K562 (cell line): ENCODE measurements around the gene VHLL. TPM values are rescaled to one million over a fixed set of nuclear protein-coding genes. Genes with fewer than 3 reads are reported as not detected.
A peak's percentile ranks its signal among the peaks of the same experiment; 100 is the strongest.

Experiments used
- ATAC-seq: fragments of 200-7000 bp; cut with Tn5 transposase; 3 replicates; pipeline ENCODE4 v1.9.1; 2020; ENCODE audit warnings: moderate library complexity
- BruUV-seq: library from RNA; stranded (reverse); fragments of 400-500 nt; replicated peaks from 2 replicates; lab custom pipeline; 2021; lab: Mats Ljungman, UMichigan
- CTCF ChIA-PET: fragments of 300-600 bp; formaldehyde crosslinking; extraction: SDS; loops from one replicate; lab custom pipeline; 2021; ENCODE audit warnings: low intra/inter-chr PET ratio; lab: Yijun Ruan, JAX
- POLR2A ChIA-PET: fragments of 300-600, 350-650 bp; sonication (Branson Sonifier 250); formaldehyde crosslinking; extraction: SDS; loops from one replicate; lab custom pipeline; 2021; ENCODE audit warnings: antibody characterized with exemption, inconsistent platforms; lab: Yijun Ruan, JAX
- DNase-seq, 4 experiments: peaks; one replicate each; pipeline versions ENCODE4 v3.0.0 to v3.0.0-alpha.2; 2011 to 2018; ENCODE audit warnings: low spot score in 3 of 4, mixed read lengths in 3 of 4; ENCODE audit errors: extremely low read depth in 1 of 4
- FAIRE-seq: peaks from 2 replicates; lab custom pipeline; 2011; peaks lifted over from hg19 to GRCh38; lab: Jason Lieb, UNC
- H2AFZ ChIP-seq: 2 replicates; pipeline ENCODE4 v1.6.0; 2011; ENCODE audit warnings: low read depth, low read length, control low read depth, inconsistent platforms
- H3K27ac ChIP-seq: fragments of 200-600 bp; 3 replicates; pipeline ENCODE4 v1.8.0; 2011; ENCODE audit warnings: low read depth, mild to moderate bottlenecking, control low read depth, inconsistent platforms, low read length, moderate library complexity, mixed read lengths; ENCODE audit errors: extremely low read depth
- H3K27me3 ChIP-seq, 2 experiments: fragments of 300-600 bp in 1 of 2; 2 replicates in 1 of 2; 3 replicates in 1 of 2; pipeline versions ENCODE4 v1.6.0 to v1.8.0; 2011; ENCODE audit warnings: inconsistent platforms in 2 of 2, low read length in 2 of 2, mild to moderate bottlenecking in 1 of 2, mixed read lengths in 1 of 2, moderate library complexity in 1 of 2; ENCODE audit not compliant: control insufficient read depth in 2 of 2, insufficient read depth in 2 of 2
- H3K36me3 ChIP-seq: fragments of 300-600 bp; 3 replicates; pipeline ENCODE4 v1.8.0; 2011; ENCODE audit warnings: mild to moderate bottlenecking, low read length, inconsistent platforms; ENCODE audit not compliant: control insufficient read depth, insufficient read depth
- H3K4me1 ChIP-seq, 2 experiments: fragments of 200-600 bp in 1 of 2; replicated peaks in 1 of 2; 2 replicates in 1 of 2; 3 replicates in 1 of 2; pipeline versions ENCODE4 v1.5.1 to v1.8.0; 2011; ENCODE audit warnings: inconsistent platforms in 2 of 2, low read length in 2 of 2, mild to moderate bottlenecking in 1 of 2, mixed read lengths in 1 of 2, moderate library complexity in 1 of 2; ENCODE audit not compliant: control insufficient read depth in 2 of 2, insufficient read depth in 2 of 2
- H3K4me2 ChIP-seq: 2 replicates; pipeline ENCODE4 v1.6.1; 2011; ENCODE audit warnings: low read length, control low read depth, inconsistent platforms, mixed read lengths; ENCODE audit not compliant: insufficient read depth
- H3K4me3 ChIP-seq: fragments of 200-600 bp; sonication (generic), shearing (Covaris generic); 2 replicates; pipeline ENCODE4 v1.5.1; 2016; ENCODE audit warnings: control low read depth, inconsistent platforms
- H3K79me2 ChIP-seq: fragments of 200-600 bp; 3 replicates; pipeline ENCODE4 v1.8.0; 2011; ENCODE audit warnings: low read length, inconsistent platforms; ENCODE audit not compliant: control insufficient read depth, insufficient read depth
- H3K9ac ChIP-seq, 2 experiments: 2 replicates each; pipeline versions ENCODE4 v1.6.0 to v1.6.1; 2011; ENCODE audit warnings: low read depth in 2 of 2, low read length in 2 of 2, control low read depth in 1 of 2, inconsistent platforms in 1 of 2, mild to moderate bottlenecking in 1 of 2, mixed read lengths in 1 of 2; ENCODE audit not compliant: insufficient read depth in 1 of 2
- H3K9me1 ChIP-seq: one replicate; pipeline ENCODE4 v1.6.0; 2011; ENCODE audit warnings: inconsistent platforms, mild to moderate bottlenecking, low read length, moderate library complexity; ENCODE audit not compliant: control insufficient read depth, insufficient read depth
- H3K9me3 ChIP-seq: replicated peaks from 2 replicates; pipeline ENCODE4 v1.5.1; 2011; ENCODE audit warnings: low read depth, low read length, inconsistent platforms; ENCODE audit not compliant: control insufficient read depth, insufficient read depth
- H4K20me1 ChIP-seq: replicated peaks from 2 replicates; pipeline ENCODE4 v1.6.1; 2011; ENCODE audit warnings: low read length, inconsistent platforms, mixed read lengths; ENCODE audit not compliant: control insufficient read depth, insufficient read depth
- GTF2E2 ChIP-seq: fragments of 200-800 bp; sonication (Bioruptor generic); IDR thresholded peaks from 2 replicates; pipeline ENCODE4 v1.6.1; 2016; ENCODE audit warnings: missing genetic modification characterization, missing compliant biosample characterization
- RBM17 ChIP-seq: fragments of 200-400 bp; formaldehyde crosslinking; IDR thresholded peaks from 2 replicates; pipeline ENCODE4 v1.6.1; 2017; ENCODE audit warnings: low read depth, mild to moderate bottlenecking, low read length, borderline replicate concordance
- SRSF9 ChIP-seq: fragments of 200-400 bp; formaldehyde crosslinking; IDR thresholded peaks from 2 replicates; pipeline ENCODE4 v1.6.1; 2017; ENCODE audit warnings: low read depth, low read length, borderline replicate concordance
- TEAD4 ChIP-seq, 2 experiments: sonication (generic) in 1 of 2; formaldehyde crosslinking in 1 of 2; IDR thresholded peaks; 2 replicates each; pipeline versions ENCODE4 v1.6.1 to v1.8.0; 2012 to 2022; ENCODE audit warnings: borderline replicate concordance in 1 of 2, inconsistent platforms in 1 of 2, low read length in 1 of 2, mild to moderate bottlenecking in 1 of 2, missing genetic modification reagents in 1 of 2
- ZEB2 ChIP-seq: fragments of 450-650 bp; IDR thresholded peaks from 2 replicates; pipeline ENCODE4 v1.6.1; 2016
- ZNF75A ChIP-seq: fragments of 450-650 bp; formaldehyde crosslinking; IDR thresholded peaks from 2 replicates; pipeline ENCODE4 v1.4.0; 2020; ENCODE audit warnings: mild to moderate bottlenecking
- WGBS: fragments of 100-300 bp; shearing (Covaris generic); methylation state at CpG from one replicate; pipeline ENCODE4 v1.1.6; 2016; ENCODE audit warnings: low coverage, mixed read lengths; ENCODE audit not compliant: insufficient coverage; ENCODE audit errors: missing lambda C conversion rate; 5-methylcytosine and 5-hydroxymethylcytosine counted together
- in situ Hi-C: fragments of 300-500 bp; cut with MboI; formaldehyde crosslinking; loops from 4 replicates; pipeline ENCODE4 v1.15.0; 2018; ENCODE audit warnings: inconsistent platforms, mixed read lengths
- intact Hi-C: fragments of 100-400 bp; cut with micrococcal nuclease; formaldehyde crosslinking; loops from 2 replicates; pipeline ENCODE4 v1.14.2; 2022
- polyA plus RNA-seq, 8 experiments: library from polyadenylated mRNA; depleted of rRNA in 4 of 8; stranded (reverse) in 5 of 8; unstranded in 3 of 8; fragments of >200 nt; fragmentation: Nextera tagmentation in 2 of 8; fragmentation: Illumina TruSeq in 1 of 8; extraction: Ambion mirVana in 2 of 8; extraction: Trizol in 1 of 8; gene quantifications; 2 replicates each; pipeline versions ENCODE4 v1.2.1 to v1.2.3, GENCODE V29; 2011 to 2014; ENCODE audit warnings: inconsistent platforms in 1 of 8, missing spikeins in 1 of 8
- total RNA-seq, 7 experiments: library from RNA; depleted of rRNA in 6 of 7; stranded (reverse); fragments of >200 nt in 6 of 7; fragmentation: Illumina TruSeq in 2 of 7; extraction: Trizol in 2 of 7; gene quantifications; 2 replicates each; pipeline versions ENCODE4 v1.2.1 to v1.2.3, GENCODE V29; 2011 to 2021; ENCODE audit warnings: low replicate concordance in 1 of 7
- TF ChIP-seq, protein P1 (sequence below), 2 experiments: fragments of 450-650 bp in 1 of 2; IDR thresholded peaks; 2 replicates each; pipeline ENCODE4 v1.6.1; 2011 to 2017; ENCODE audit warnings: low read depth in 2 of 2, antibody characterized with exemption in 1 of 2, borderline replicate concordance in 1 of 2, low read length in 1 of 2, mild to moderate bottlenecking in 1 of 2, mixed read lengths in 1 of 2; ENCODE audit not compliant: control insufficient read depth in 1 of 2
- TF ChIP-seq, protein P2 (sequence below): fragments of 250-450 bp; sonication (Bioruptor Pico); IDR thresholded peaks from 2 replicates; pipeline ENCODE4 v1.8.0; 2022; ENCODE audit warnings: inconsistent platforms

The VHLL gene
- total and polyA plus RNA-seq, 9 of the 15 experiments (the other 6 are each of a cell fraction or from before 2014, with no cell fraction given) = not detected

DNA sequence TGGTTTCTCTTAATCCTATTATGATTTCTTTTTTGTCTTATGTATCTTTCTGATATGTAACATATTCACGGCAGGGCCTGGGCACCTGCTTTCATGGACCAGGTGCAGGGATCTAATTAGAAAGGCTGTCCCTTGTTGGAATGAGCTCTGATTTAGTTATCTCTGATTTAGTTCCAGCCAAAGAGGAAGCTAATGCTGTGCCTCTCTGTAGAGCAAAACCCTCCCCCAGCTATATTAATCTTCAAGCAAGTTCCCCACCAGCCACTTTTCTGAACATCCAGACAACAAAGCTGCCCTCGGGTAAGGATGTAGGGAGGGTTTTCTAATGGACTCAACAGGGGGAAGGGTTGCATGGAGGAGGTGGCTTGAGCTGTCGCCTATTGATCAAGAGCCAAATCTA lies 45.3 kb upstream of the VHLL start:
- no peak overlapping the region for H3K9ac ChIP-seq
- peaks cover 0 to 5% of the 10 kb centered on the region in 2 experiments; a peak in 1 of 5 replicates for H3K27me3 ChIP-seq
- no peak overlapping the region for H2AFZ ChIP-seq
- no peak for FAIRE-seq
- BruUV-seq = no TSS peak
- ATAC-seq = no peak
- no peak overlapping the region for H3K4me3 ChIP-seq
- H3K4me1 ChIP-seq = no peaks in the 10 kb centered on the region; a peak in 1 of 5 replicates
- no peaks in the 10 kb centered on the region for H3K9me3 ChIP-seq
- intact Hi-C loops = no loop called here
- H4K20me1 ChIP-seq = no peaks in the 10 kb centered on the region
- POLR2A ChIA-PET = interaction anchor here (1.2 kb wide), 1 partner anchor 62 kb away, joined by 3 read pairs; the partner anchor contains the start of gene SMG5
- in situ Hi-C loops = no loop called here
- H3K9me1 ChIP-seq = no peaks in the 10 kb centered on the region
- H3K4me2 ChIP-seq = no peak overlapping the region
- TF ChIP-seq RBM17 = no peak
- no peak for TF ChIP-seq GTF2E2 (tag)
- TF ChIP-seq ZEB2 = no peak
- TF ChIP-seq SRSF9 = no peak
- TF ChIP-seq, all 486 proteins: peak for 0
- Histone ChIP-seq H3K27ac (no peak overlapping the region), H3K36me3 (no peaks in the 10 kb centered on the region), H3K79me2 (0 out of 3 replicates have a peak, but pooled peaks cover under 1% of the 10 kb centered on the region)
- CTCF ChIA-PET = no interaction called here
- WGBS = 30% methylated on average over 3 of the region's 3 CpGs
- no peak for DNase-seq

DNA sequence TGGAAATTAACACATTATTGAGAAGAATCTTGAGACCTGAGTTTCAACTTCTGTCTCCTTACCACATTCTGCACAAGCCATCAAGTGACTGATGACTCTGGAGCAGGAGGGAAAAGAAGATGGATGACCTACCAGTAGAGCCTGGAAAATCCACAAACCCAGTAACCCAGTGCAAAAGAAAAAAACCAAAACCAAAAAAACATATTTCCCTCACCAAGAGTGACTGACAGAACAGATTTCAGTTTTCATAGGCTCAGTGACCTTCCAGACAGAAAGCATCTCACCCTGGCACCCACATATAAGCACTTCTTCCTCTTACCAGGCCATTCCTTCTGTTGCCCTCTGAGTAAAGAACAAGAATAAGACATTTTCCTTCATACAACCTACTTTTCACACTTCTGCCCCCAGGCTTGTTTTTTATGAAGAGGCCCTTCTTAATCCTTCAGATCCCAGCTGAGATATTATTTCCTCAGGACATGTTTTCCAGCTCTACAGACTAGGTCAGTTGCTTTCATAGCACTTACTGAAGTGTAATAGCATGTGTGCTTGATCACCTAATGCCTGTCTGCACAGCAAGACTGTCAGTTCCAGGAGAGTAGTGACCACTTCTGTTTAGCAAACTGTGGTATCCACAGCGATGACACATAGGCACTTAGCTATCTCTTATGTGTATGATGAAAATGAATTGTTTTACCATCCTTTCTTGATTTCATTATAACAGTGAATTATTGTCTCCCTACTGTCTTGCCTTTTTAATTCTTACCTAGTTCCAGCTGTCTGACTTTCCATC lies 43.3 kb upstream of the VHLL start:
- peaks cover 12% of the 10 kb centered on the region for H3K79me2 ChIP-seq
- BruUV-seq = no TSS peak
- intact Hi-C loops (no loop called here), in situ Hi-C loops (no loop called here)
- H2AFZ ChIP-seq = no peak overlapping the region
- ChIA-PET POLR2A (interaction anchor here (0.7 to 1.7 kb wide), 4 partner anchors 19 to 139 kb away, joined by 3 to 5 read pairs (median 3); no protein-coding TSS in a partner anchor), CTCF (no interaction called here)
- H3K9ac ChIP-seq = no peak overlapping the region
- WGBS = 10% methylated on average over 1 of the region's 1 CpG
- H3K9me1 ChIP-seq = no peaks in the 10 kb centered on the region
- H3K27me3 ChIP-seq = peaks cover 0 to 4% of the 10 kb centered on the region in 2 experiments; a peak in 1 of 5 replicates
- no peak overlapping the region for H3K4me2 ChIP-seq
- H3K4me1 ChIP-seq = no peaks in the 10 kb centered on the region; a peak in 2 of 5 replicates
- no peak overlapping the region for H3K4me3 ChIP-seq
- FAIRE-seq (peak; percentile 15), ATAC-seq (no peak), DNase-seq (no peak)
- H3K36me3 ChIP-seq = no peaks in the 10 kb centered on the region
- H3K9me3 ChIP-seq = no peaks in the 10 kb centered on the region
- peaks cover 2% of the 10 kb centered on the region; the same call in 1 of the 2 replicates for H4K20me1 ChIP-seq
- no peak overlapping the region for H3K27ac ChIP-seq
- TF ChIP-seq, protein P1, sequence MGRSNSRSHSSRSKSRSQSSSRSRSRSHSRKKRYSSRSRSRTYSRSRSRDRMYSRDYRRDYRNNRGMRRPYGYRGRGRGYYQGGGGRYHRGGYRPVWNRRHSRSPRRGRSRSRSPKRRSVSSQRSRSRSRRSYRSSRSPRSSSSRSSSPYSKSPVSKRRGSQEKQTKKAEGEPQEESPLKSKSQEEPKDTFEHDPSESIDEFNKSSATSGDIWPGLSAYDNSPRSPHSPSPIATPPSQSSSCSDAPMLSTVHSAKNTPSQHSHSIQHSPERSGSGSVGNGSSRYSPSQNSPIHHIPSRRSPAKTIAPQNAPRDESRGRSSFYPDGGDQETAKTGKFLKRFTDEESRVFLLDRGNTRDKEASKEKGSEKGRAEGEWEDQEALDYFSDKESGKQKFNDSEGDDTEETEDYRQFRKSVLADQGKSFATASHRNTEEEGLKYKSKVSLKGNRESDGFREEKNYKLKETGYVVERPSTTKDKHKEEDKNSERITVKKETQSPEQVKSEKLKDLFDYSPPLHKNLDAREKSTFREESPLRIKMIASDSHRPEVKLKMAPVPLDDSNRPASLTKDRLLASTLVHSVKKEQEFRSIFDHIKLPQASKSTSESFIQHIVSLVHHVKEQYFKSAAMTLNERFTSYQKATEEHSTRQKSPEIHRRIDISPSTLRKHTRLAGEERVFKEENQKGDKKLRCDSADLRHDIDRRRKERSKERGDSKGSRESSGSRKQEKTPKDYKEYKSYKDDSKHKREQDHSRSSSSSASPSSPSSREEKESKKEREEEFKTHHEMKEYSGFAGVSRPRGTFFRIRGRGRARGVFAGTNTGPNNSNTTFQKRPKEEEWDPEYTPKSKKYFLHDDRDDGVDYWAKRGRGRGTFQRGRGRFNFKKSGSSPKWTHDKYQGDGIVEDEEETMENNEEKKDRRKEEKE (IDR thresholded peaks at IDR 0.05; ENCODE audit: borderline replicate concordance in 1 of 2, control insufficient read depth in 1 of 2, low read depth in 2 of 2, low read length in 1 of 2) = no peak
- TF ChIP-seq ZEB2 (no peak), TEAD4 (IDR thresholded peaks at IDR 0.05; ENCODE audit: low read length) (no peak), TEAD4 (CRISPR knock-in tag; IDR thresholded peaks at IDR 0.05; ENCODE audit: borderline replicate concordance) (no peak), ZNF75A (CRISPR knock-in tag) (no peak)
- TF ChIP-seq, protein P2, sequence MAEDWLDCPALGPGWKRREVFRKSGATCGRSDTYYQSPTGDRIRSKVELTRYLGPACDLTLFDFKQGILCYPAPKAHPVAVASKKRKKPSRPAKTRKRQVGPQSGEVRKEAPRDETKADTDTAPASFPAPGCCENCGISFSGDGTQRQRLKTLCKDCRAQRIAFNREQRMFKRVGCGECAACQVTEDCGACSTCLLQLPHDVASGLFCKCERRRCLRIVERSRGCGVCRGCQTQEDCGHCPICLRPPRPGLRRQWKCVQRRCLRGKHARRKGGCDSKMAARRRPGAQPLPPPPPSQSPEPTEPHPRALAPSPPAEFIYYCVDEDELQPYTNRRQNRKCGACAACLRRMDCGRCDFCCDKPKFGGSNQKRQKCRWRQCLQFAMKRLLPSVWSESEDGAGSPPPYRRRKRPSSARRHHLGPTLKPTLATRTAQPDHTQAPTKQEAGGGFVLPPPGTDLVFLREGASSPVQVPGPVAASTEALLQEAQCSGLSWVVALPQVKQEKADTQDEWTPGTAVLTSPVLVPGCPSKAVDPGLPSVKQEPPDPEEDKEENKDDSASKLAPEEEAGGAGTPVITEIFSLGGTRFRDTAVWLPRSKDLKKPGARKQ (CRISPR knock-in tag) = no peak
